Uterus (tissue), 2 donors: Measurements from ENCODE around the gene POU2F1.

ENCODE experiments used
- POLR2A ChIP-seq, 2 donors: fragments of 450-650 bp; IDR thresholded peaks; one replicate each; pipeline ENCODE4 v1.6.1; 2016; ENCODE audit warnings: antibody characterized with exemption in 2 of 2, mild to moderate bottlenecking in 1 of 2, moderate library complexity in 1 of 2
- TF ChIP-seq, protein P1 (sequence below), 4 experiments: fragments of 200-600 bp in 2 of 4; fragments of 450-650 bp in 2 of 4; sonication (generic) in 2 of 4; IDR thresholded peaks; one replicate each; pipeline ENCODE4 v1.5.1; 2016 to 2019; ENCODE audit warnings: antibody characterized with exemption in 4 of 4, mild to moderate bottlenecking in 2 of 4, moderate library complexity in 1 of 4

DNA sequence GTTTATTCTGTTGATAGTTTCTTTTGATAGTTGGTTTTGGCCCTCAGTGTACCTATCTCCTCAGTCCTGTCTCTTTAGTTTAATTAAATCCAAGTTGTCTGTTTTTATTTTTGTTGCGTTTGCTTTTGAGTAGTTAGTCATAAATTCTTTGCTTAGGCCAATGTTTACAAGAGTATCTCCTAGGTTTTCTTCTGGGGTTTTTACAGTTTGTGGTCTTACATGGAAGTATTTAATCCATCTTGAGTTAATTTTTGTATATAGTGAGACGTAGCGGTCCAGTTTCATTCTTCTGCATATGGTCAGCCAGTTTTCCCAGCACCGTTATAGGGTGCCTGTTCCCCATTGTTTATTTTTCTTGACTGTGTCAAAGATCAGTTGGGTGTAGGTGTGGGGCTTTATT is 139.4 kb downstream of the POU2F1 start:
- TF ChIP-seq POLR2A (IDR thresholded peaks at IDR 0.05), result no peak
- TF ChIP-seq, protein P1, sequence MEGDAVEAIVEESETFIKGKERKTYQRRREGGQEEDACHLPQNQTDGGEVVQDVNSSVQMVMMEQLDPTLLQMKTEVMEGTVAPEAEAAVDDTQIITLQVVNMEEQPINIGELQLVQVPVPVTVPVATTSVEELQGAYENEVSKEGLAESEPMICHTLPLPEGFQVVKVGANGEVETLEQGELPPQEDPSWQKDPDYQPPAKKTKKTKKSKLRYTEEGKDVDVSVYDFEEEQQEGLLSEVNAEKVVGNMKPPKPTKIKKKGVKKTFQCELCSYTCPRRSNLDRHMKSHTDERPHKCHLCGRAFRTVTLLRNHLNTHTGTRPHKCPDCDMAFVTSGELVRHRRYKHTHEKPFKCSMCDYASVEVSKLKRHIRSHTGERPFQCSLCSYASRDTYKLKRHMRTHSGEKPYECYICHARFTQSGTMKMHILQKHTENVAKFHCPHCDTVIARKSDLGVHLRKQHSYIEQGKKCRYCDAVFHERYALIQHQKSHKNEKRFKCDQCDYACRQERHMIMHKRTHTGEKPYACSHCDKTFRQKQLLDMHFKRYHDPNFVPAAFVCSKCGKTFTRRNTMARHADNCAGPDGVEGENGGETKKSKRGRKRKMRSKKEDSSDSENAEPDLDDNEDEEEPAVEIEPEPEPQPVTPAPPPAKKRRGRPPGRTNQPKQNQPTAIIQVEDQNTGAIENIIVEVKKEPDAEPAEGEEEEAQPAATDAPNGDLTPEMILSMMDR (IDR thresholded peaks at IDR 0.05), result no peak
